ENCODE results near the gene VIT.

VIT gene

GRCh38 chr2:36773947-36774346 is 77.4 kb downstream of the VIT start:
- DNase-seq: no peak

DNA sequence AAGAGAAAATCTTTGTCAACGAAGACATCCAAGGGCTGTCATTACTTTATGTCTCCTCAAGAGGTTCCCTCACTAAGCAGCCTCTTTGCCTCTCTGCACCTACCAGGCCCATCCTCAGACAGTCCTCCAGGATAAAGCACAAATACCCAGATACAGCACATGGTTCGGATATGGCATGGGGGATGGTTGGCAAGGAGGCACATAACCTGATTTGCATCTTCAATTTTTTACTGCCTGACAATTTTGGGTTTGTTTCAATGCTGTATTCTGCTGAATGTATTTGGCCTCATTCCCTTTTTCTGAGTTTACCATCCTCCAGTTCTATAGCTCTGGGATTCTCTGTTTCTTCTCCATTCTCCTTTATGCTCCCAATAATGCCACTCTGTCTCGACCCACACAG is 78.8 kb downstream of the VIT start:
- DNase-seq: no peak

DNA sequence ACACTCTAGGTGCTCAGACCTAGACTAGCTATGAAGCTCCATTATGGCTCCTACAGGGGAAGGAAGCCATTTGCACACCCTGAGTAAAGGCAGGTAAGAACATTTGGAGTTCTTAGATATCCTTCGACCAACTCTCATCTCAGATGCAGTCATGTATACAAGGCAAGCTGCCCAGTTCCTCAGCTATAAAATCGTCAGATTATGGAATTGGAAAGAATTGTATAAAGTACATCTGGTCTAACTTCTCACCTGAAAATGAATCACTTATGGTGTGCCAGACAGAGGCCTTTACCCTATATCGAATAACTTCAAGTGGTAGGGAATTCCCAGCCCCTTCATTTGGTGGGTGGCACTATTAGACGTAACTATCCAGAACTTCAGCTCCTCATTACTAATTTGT is 79.3 kb downstream of the VIT start:
- DNase-seq: no peak

GRCh38 chr2:36777272-36777671 is 80.8 kb downstream of the VIT start:
- DNase-seq: no peak

DNA sequence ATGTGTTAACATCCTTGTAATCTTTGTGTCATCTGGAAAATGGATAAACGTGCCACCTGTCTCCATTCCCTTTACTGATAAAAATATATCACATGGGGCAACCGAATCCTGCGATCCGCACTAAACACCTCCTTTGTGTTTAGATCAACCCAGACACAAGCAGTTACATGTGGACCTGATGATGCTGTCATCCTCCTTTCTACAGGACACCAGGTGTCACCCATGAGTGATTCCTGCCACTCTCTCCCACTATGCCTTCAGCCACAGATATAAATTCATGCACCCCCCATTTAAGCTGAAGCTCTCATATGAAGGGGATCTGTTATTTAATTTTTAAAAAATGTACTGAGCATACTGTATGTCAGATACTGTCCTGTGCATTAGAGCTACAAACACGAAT is 81.3 kb downstream of the VIT start:
- DNase-seq: no peak

- no peak for DNase-seq
Observed at GRCh38 chr2:36779462-36779861, 83.0 kb downstream of the VIT start.

- DNase-seq: peak in 1 of 2 donors; percentile 58
Observed at GRCh38 chr2:36780231-36780839, 83.8 kb downstream of the VIT start.

- no peak for DNase-seq
Observed at GRCh38 chr2:36781907-36782720, 85.6 kb downstream of the VIT start.

- no peak for DNase-seq
Observed at GRCh38 chr2:36783246-36783645, 86.7 kb downstream of the VIT start.

- peak; percentile 64 to 67 for DNase-seq
Observed at GRCh38 chr2:36785179-36785795, 88.8 kb downstream of the VIT start.

- no peak for DNase-seq
Observed at GRCh38 chr2:36789181-36789804, 92.8 kb downstream of the VIT start.

DNA sequence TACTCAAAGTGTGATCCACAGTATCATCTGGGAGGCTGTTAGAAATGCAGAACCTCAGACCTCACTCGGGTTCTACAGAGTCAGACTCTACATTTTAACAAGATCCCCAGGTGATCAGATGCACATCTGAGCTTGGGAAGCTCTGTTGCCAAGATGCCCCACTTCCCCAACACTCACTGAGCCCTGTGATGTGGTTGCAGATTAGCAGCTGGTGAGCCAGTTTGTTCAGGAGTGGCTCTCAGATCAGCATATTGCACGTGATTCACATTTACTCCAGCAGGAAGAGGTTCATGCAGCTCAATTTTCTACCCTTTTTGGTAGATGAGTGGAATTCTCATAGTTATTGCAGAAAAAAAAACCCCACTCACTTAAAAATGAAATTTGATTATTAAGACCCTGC is 96.4 kb downstream of the VIT start:
- no peak for DNase-seq

DNA sequence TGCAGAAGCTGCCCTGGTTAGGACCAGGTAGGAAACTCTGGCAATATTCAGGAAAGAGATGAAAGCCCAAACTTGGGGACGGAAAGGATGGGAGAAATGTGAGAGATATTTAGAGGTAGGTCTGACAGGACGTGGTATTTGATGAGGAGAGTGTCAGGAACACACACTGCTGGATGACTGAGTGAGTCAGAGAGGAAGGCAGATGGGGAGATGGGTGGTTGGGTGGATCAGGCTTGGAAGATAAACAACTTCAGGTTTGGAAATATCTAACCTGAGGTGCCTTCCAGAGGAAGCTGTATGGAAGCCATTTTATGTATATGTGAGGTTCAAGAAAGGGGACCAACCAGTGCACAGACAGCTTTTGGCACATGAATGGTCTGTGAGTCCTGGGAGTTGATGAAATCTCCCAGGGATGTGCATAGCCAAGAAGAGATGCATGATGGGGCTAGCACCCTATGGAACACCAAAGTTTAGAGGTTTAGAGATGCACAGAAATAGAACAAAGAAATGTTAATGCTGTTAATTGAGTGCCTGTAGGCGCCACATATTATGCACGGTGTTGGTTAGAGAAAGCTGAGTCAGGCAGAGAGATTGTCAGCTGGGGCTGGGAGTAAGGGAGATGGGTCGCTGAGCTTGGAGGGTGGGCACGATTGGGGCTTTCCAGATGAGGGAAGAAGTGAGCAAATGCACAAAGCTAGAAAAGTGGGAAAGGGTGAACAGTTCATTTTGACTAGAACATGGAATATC is 101.0 kb downstream of the VIT start:
- DNase-seq: no peak

- peak; percentile 20 to 49 for DNase-seq
Observed at GRCh38 chr2:36798724-36799123, 102.2 kb downstream of the VIT start.

DNA sequence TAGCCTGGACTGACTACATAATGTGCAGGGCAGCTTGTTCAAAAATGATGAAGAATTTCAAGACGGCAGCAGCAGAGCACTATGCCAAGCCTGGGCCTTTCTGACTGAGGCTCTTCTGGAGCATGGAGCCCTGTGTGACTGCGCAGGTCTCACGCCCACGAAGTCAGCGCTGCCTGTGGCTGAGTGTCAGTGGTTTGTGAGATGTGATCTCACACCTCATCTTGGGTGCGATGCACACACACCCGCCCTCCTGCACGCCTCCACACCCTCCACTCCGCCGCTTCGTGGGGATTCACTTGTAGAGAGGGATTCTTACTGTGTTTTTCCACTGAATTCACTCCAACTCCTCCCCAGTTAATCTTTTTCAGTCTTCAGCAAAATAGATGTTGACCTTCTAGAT is 103.9 kb downstream of the VIT start:
- DNase-seq: peak; percentile 54 to 55

DNA sequence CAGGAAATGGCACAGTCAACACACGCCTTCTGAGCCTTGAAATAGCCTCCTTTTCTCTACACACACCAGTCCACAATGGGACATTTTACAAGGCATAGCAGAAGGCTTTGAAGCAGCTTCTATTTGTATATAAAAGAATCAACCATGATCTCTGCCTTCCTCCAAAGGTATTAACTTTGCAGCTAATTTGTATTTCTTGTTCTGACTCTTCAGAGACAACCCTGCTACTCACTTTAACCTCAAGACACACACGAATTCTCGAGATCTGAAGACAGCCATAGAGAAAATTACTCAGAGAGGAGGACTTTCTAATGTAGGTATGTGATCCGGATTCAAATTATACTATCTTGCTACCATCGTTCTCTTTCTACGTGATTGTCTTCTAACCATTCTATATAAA is 104.6 kb downstream of the VIT start:
- no peak for DNase-seq

DNA sequence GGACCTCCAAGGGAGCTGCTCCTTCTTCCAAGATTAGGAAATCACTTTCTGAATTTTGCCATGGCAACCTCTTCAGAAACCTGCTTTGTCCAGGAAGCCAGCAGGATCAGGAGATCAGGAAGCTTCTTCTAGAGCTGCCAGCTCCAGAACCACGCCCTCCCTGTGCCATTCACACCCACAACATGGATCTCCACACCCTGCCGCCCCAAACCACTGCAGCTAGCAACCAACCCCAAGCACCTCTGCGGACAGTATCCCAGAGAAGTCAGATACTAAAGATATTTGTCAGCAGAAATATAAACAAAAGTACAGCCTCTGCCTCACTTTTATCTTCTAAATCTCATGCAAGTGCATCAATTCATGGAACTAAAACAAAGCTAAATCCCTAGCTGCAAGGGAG is 106.4 kb downstream of the VIT start:
- DNase-seq: no peak

DNA sequence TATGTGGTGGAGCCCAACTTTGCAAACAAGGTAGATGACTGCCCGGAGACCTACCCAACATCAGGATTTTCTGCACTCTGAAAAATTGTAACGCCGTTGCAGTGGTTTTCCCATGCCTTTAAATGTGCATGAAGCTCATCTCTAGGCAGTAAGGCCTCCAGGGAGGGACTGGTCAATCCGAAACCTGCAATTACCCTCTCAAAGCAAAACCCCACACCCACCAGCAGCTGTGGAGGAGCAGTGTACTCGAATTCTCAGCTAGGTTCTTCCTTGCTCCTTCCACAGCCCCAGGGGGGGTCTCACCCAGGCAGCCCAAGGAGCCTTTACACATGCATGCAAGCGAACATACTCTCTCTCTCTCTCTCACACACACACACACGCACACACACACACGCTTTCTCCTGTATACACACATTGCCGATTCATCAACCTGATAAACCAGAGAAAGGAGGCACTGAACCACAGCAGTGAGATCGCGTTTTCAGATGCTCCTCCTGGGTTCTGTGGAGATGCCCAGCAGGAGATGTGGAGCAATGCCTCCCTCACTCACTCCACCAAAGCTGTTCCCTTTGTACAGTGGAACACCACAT is 109.2 kb downstream of the VIT start:
- DNase-seq: no peak

DNA sequence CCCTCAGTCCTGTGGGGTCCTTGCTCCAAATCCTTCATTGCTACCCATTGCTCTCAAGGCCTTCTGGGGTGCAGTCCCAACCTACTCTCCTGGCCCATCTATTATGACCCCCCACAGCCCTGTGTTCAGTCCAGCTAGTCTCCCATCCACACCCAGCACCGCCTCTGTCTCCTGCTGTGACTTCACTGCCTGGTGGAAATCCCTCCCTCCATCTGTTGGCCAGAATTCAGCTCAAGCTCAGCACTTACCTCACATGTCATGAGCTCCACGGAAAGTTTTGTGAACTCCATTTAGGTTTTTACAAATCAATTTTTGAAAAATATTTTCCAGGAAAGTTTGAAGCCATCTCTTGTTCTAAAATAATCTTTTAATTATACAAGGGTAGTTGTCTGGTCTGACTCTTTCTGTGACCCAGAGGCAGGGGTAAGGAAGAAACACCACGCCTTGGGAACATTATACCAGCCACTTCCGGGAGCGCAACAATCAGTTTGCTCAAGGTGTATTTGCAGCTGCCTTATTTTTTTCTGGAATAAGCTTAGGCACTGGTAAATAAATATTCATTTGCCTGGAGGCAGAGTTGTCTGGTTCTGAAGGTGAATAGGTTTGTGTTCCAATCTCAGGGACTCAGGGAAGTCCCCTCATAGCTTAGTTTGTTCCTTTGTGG is 110.8 kb downstream of the VIT start:
- DNase-seq: no peak

DNA sequence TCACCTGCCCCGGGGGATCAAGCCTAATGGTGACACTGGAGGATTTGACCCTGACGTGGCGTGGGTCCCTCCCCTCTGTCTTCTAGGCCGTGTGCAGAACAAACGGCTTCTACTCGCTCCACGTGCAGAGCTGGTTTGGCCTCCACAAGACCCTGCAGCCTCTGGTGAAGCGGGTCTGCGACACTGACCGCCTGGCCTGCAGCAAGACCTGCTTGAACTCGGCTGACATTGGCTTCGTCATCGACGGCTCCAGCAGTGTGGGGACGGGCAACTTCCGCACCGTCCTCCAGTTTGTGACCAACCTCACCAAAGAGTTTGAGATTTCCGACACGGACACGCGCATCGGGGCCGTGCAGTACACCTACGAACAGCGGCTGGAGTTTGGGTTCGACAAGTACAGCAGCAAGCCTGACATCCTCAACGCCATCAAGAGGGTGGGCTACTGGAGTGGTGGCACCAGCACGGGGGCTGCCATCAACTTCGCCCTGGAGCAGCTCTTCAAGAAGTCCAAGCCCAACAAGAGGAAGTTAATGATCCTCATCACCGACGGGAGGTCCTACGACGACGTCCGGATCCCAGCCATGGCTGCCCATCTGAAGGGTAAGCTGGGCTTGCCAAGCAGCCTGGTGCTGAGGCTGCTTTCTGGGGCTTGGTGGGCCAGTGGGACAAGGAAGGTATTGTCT is 112.0 kb downstream of the VIT start:
- DNase-seq: no peak

GRCh38 chr2:36809069-36809445 is 112.5 kb downstream of the VIT start:
- DNase-seq: no peak

DNA sequence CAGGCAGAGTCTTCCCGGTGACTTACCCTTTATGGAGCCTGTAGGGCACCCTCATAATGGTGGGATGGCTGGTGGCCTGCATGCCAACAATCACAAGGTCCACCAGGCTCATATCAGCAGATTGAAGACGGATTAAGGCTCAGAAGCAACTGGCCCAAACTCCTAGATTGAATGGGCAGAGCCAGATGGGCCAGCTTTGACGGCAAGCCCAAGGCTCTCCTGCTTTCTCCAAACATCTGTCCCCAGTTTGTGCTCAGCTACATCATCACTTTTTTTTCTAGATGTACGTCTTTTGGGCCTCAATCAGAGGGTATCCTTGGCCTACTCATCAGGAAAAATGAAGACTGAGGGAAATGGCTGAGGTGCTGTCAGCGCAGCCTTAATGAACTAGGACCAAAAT is 114.6 kb downstream of the VIT start:
- no peak for DNase-seq

All from CD4-positive, alpha-beta T cell treated with Interleukin-4 for 1 hour (primary cell).